ENCODE data around the gene PIK3R2.
A peak's percentile ranks its signal among the peaks of the same experiment; 100 is the strongest.

Gene PIK3R2

DNA sequence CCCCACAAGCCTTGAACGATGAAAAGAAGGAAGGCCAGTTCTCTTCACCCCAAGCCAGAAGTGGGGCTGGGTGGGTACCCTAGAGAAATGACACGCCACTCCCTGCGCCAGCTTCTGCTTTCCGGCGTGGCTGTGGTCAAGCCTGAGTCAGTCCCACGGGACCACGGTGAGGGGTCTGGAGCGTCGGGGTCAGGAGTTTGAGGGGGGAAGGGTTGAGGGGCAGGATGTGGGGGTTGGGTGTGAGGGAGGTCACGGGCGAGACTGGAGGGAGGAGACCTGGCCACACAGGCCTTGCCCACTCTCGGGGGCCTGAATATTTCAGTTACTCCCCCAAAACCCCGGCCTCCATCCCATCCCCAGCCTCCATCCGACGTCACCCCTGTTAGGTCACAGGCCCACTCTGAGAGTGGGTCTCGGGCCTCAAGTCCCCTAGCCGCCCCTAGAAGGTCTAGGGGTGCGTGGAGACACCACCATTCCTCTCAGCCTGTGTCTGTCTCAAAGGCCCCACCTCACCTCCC, 20.1 kb downstream of the PIK3R2 start:
- DNase-seq (ENCODE audit: low read depth in 3 of 3), result no peak

DNA sequence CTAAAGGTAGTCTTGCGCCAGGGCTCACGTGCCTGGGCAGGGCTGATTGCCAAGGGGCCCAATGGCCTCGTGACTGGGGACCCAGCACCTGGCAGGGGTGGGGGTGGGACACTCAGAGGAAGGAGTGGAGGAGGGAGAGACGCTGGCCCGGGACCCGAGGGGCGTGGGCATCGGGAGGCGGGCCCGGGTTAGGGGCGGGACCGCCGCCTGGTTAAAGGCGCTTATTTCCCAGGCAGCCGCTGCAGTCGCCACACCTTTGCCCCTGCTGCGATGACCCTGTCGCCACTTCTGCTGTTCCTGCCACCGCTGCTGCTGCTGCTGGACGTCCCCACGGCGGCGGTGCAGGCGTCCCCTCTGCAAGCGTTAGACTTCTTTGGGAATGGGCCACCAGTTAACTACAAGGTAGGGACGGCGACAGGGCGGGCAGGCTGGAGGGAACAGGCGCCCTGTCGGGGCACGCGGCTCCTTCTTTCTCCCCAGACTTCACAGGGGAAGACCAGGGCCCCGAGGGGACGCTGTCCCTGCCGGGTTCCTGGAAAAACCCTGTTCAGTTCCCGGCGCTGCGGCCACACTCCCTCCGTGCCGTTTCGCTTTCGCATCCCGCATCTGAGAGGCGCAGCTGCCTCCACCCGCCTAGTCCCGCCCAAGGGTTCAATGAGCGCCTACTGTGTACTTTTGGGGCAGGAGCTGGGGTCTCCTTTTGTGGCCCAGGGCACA, 20.8 kb downstream of the PIK3R2 start, which contains the start of gene IFI30:
Gene IFI30, plus strand, starts transcription at position 242 of the 717 bp plus-strand sequence. Its CDS starts 29 bp downstream, at position 271.
- DNase-seq (ENCODE audit: low read depth in 3 of 3), result peak in 2 of 3 experiments; percentile 44 to 46

DNA sequence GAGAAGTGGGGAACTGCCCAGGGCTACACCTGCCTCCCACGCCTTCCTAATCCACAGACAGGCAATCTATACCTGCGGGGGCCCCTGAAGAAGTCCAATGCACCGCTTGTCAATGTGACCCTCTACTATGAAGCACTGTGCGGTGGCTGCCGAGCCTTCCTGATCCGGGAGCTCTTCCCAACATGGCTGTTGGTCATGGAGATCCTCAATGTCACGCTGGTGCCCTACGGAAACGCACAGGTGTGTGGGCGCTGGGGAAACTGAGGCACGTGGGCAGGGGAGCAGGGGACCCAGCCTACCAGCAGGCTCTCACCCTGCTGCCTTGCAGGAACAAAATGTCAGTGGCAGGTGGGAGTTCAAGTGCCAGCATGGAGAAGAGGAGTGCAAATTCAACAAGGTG, 22.0 kb downstream of the PIK3R2 start:
- no peak for DNase-seq (ENCODE audit: low read depth in 3 of 3)

DNA sequence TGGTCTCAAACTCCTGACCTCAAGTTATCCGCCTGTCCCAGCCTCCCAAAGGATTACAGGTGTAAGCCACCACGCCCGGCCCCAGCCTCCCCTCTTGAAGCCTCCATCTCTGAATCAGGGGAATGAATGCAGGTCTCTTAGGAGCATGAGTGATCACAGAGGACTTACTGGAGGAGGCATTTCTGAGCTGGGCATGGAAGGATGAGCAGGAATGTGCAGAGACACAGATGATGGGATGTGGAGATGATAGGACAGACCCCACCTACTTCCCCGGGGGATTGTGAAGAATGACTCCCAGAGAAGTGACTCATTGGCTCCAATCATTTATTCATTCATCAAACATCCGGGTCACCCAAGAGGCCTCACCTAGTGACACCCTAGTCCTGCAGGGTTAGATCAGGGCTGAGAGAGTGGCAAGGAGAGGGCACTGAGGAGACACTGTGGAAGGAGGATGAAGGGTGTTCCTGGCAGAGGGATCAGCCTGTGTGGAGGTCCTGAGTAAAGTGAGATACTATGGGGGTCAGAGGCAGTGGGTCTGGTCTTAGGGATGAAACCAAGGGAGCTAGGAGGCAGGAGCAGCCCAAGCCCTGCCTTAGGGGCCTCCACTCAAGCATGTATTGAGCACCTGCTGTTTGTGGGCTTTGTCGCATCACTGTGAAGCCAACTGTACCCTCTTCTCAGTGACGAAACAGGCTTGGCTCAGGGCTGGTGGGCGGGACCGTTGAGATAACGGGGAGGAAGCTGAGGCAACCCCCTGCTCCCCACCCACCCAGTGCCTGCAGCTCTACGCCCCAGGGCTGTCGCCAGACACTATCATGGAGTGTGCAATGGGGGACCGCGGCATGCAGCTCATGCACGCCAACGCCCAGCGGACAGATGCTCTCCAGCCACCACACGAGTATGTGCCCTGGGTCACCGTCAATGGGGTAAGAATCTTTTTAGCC, 23.7 kb downstream of the PIK3R2 start:
- no peak for DNase-seq (ENCODE audit: low read depth in 3 of 3)

DNA sequence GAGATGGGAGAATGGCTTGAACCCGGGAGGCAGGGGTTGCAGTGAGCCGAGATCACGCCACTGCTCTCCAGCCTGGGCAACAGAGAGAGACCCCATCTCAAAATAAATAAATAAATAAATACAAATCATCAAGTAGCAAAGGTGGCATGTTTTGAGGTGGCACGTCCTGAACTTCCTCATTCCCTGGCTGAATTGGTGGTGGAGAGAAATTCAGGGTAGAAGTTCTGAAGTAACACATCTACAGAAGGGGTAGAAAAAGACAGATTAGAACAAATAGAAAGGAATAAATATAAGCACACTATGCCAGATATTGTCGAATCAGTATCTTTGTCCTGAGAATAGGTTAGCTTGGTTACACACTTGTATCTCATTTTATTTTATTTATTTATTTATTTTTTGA, 27.0 kb downstream of the PIK3R2 start:
- DNase-seq (ENCODE audit: low read depth in 3 of 3), result no peak

DNA sequence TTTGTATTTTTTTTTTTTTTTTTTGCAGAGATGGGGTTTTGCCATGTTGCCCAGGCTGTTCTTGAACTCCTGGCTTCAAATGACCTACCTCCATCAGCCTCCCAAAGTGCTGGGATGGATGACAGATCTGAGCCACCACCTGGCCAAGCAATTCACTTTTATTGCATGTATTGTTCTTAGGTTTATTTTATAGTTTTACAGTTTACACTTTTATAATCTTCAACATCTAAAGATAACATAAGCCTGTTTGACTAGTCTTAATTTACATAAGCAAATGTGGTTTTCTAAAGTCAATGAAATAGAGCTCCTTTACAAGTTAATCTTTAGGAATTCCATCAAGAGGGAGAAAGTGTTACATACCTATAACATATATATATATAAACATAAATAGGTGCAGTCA, 30.6 kb downstream of the PIK3R2 start:
- DNase-seq (ENCODE audit: low read depth in 3 of 3), result no peak

DNA sequence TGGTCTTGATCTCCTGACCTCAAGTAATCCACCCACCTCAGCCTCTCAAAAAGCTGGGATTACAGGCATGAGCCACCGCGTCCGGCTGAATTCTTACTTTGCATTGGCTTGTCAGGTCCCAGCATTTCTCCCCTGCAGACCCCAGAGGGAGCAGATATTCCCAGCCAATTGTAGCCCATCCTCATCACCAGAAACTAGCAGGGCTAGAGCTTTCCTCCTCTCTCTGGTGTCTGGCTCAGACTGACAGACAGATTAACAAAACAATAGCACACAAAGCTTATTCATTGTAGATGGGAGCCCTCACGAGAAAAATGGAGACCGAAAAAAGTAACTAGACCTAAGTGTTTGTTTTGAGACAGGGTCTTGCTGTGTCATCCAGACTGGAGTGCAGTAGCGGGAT, 32.6 kb downstream of the PIK3R2 start:
- no peak for DNase-seq (ENCODE audit: low read depth in 3 of 3)

DNA sequence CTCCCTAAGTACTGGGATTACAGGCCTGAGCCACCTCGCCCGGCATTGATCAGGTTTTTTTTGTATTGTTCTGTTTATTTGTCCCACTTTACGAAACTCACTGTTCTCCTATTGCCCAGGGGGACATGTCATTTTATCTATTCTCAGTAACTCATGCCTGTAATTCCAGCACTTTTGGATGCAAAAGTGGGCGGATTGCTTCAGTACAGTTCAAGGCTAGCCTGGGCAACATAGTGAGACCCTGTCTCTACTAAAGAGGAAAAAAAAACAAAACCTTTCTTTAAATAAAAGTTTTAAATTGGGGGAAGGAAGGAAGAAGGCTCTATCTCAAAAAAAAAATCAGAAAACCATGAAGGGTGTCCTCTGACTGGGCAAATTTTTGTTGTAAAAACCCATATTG, 37.3 kb downstream of the PIK3R2 start:
- DNase-seq (ENCODE audit: low read depth in 3 of 3), result no peak

DNA sequence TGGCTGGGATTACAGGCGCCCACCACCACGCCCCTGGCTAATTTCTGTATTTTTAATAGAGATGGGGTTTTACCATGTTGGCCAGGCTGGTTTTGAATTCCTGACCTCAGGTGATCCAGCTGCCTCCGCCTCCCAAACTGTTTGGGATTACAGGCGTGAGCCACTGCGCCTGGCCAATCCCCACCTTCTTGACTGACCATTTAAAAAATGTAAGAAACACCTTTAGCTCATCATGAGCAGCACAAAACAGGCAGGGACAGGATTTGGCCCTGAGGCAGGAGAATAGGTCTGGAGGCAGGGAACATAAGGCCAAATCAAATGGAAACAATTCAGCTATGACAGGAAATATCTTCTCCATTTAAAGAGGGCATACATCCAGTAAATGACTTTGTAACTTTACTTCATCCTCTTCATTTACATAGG, 38.7 kb downstream of the PIK3R2 start:
- DNase-seq (ENCODE audit: low read depth in 3 of 3), result no peak

DNA sequence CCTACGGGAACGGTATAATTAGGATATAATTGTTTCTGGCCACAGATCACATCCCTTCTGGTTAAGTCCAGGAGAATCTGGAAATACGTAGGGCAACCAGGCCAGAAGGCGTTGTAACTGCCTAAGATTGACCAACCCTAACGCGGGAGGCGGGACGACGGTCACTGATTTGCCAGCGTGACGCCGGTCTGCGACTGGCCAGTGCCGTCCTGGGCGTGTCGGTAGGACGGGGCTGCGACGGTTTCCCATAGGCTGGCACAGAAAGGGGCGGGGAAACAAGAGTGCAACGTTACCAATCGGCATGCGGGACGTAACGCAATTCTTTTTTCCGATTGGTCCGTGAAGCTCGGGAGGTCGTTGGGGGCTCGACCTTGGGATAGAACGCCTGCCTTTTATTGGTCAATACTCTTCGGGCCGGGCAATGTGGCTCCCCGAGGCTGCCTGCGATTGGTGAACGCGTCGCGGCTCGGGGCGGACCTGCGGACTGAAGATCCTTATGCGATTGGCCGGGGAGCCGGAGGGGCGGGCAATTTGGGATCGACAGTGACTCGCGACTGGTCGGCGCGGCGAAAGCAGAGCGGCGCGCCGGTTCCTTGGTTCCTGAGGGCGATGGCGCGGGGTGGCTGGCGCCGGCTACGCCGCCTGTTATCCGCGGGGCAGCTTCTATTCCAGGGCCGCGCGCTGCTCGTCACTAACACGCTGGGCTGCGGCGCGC, 39.9 kb downstream of the PIK3R2 start, which contains the start of gene MPV17L2:
Gene MPV17L2, plus strand, starts transcription at position 546 of the 715 bp plus-strand sequence. Its CDS starts 64 bp downstream, at position 610.
- DNase-seq (ENCODE audit: low read depth in 3 of 3), result peak; percentile 93 to 98 (median 96)

DNA sequence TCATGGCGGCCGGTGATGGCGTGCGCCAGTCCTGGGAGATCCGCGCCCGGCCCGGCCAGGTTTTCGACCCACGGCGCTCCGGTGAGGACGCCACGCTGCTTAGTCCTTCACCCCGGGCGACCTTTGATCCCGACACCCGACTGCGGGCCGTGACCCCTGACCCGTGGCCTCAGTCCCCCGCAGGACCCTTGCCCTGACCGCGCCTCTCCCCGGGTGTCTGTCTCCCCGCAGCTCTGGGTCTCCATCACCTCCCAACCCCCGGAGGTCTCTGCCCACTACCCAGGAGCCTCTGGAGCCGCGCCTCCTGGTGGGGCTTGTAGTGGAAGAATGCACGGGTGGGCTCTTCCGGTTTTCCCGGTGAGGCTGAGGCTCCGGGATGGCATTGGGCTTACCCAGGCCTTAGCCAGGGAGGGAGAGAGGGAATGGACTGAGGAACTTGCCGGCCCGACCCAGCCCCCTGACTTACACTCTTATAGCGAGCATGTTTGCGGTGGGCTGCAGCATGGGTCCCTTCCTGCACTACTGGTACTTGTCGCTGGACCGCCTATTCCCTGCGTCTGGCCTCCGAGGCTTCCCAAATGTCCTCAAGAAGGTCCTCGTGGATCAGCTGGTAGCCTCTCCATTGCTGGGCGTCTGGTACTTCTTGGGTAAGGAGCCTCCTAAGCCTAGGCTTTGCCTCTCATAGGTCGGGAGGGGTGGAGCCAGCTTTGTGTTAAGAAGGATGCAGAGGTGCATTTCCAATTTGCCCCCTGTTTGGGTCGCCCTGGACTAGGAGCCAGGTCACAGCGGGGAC, 40.6 kb downstream of the PIK3R2 start:
- no peak for DNase-seq (ENCODE audit: low read depth in 3 of 3)

DNA sequence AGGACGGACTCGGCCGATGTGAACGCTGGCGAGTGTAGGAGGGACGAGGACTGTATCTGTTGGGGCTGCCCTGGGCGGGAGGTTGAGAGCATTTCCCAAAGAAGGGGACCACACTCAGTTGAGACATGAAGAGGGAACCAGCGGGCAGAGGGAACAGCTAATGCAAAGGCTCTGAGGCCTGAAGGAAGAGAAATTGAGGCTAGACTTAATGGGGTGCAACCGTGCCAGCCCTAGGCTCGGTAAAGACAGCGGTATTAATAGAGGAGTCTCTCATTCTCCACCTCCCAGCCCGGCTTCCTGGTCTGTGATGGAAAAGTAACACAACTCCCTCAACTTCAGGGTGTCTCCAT, 41.2 kb downstream of the PIK3R2 start:
- no peak for DNase-seq (ENCODE audit: low read depth in 3 of 3)

DNA sequence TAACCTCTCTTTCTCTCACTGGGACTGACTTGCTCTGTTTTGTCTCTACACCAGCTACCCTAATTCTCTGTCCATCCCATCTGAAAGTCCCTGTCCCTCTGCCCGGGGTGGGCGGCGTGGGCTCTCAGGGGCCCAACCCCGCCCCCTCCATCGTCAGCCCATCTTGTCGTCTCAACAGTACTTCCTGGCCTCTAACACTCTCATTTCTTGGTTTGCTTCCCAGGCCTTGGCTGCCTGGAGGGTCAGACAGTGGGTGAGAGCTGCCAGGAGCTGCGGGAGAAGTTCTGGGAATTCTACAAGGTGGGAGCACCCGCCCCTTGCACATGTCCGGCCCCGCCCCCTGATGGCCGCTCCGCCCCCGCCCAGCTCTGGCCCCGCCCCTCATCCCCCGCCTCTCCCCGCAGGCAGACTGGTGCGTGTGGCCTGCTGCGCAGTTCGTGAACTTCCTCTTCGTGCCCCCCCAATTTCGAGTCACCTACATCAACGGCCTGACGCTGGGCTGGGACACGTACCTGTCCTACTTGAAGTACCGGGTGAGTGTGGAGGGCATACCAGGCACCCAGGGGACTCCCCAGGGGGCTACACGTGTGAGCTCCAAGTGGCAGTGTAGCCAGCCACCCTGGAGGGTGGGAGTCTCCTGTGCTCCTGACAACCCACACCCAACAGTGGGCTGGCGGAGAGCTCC, 41.7 kb downstream of the PIK3R2 start:
- no peak for DNase-seq (ENCODE audit: low read depth in 3 of 3)

DNA sequence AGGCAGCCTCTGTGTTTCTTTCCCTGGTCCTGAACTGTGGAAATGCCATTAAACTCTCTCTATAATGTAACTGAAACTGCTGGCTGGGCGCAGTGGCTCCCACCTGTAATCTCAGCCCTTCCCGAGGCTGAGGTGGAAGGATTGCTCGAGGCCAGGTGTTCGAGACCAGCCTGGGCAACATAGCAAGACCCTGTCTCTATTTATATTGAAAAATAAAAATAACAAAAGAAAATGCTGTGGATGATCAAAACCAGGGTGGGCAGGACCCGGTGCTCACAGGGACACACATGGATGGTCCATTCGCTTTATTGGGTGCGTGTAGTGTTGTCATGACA, 43.5 kb downstream of the PIK3R2 start:
- DNase-seq (ENCODE audit: low read depth in 3 of 3), result no peak

DNA sequence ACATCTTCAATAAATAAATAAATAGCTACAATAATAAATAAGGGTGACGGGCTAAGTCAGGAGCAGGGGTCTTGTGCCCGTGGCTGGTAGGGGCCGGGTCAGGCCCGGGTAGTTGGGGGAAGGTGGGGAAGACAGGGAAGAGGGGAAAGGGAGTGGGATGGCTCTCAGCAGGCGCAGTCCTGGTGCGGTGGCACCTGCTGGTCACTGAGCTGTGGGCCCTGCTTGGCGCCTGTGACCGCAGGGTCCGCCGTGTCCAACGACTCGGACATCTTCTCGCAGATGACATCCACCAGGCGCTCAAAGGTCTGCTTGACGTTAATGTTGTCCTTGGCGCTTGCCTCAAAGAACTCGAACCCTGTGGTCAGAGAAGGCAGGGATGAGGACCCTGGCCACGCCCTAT, 44.3 kb downstream of the PIK3R2 start:
- no peak for DNase-seq (ENCODE audit: low read depth in 3 of 3)

DNA sequence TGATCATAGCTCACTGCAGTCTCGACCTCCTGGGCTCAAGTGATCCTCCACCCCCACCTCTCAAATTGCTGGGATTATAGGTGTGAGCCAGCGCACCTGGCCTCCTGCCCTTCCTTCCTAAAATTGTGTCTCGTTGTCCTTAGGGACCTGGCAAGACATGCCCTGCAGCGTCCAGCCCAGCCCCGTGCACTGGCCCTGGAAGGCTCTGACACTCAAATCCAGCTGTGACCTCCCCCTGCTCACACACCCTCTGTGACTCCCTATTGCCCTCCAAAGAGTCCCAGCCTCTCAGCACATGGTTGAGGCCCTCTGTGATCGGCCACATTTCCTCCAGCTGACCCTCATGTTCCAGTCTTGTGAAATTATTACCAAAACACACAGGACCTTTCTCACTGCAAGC, 45.0 kb downstream of the PIK3R2 start:
- no peak for DNase-seq (ENCODE audit: low read depth in 3 of 3)

DNA sequence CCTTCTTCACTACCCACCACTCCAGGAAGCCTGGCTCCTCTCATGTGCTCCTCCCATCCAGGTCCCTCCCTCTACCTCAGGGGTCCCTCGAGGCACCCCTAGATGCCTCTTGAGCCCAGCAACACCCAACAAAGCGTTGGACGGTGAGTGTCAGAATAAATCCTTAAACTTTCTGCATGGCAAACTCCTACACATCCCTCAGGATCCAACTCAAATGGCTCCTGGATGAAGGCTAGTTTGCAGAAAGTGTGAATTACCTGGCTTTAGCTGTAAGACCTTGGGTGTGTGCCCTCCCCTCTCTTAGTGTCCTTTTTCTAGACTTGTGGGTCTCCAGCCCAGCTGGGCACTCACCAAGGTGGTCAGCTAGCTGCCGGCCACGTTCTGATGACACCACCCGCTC, 45.4 kb downstream of the PIK3R2 start:
- no peak for DNase-seq (ENCODE audit: low read depth in 3 of 3)

DNA sequence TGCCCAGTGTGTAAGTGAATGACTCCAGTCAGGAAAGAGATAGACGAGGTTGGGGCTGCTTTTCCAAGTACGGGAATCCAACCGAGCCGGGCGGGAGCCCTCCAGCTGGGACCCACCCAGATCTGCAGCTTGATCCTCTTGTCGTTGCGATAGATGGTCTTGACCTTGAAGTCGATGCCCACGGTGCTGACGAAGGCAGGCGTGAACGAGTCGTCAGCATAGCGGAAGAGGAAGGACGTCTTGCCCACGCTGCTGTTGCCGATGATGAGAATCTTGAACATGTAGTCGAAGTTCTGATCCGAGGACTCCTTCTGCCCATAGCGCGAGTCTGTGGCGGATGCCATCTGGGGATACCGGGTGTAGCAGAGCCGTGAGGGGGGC, 49.4 kb downstream of the PIK3R2 start:
- no peak for DNase-seq (ENCODE audit: low read depth in 3 of 3)

DNA sequence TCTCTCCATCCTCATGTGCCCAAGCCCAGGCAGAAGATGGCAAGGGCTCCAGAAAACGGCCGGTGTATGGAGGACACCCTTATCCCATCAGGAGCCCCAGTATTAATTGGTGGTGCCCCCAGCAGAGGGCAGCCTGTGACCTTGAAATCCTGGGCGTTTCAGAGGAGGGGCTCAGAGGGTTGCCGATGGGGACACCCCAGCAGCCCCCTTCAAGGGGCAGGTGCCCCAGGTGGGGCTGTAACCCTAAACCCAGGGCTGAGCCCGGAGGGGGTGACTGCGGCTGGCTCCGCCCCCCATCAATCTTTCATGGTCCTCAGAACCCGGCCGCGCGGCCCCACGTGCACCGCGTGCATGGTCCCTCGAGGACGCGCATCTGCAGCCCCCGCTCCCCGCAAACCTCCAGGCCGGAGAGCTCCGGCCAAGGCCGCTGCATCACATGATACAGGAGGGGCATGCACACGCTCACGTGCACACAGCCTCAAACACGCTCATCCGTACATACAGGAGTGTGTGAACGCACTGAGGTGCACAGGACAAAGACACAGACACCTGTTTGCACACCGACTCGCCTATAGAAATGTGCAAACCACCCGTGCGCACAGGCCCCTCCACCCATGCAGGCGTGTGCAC, 49.9 kb downstream of the PIK3R2 start:
- no peak for DNase-seq (ENCODE audit: low read depth in 3 of 3)

DNA sequence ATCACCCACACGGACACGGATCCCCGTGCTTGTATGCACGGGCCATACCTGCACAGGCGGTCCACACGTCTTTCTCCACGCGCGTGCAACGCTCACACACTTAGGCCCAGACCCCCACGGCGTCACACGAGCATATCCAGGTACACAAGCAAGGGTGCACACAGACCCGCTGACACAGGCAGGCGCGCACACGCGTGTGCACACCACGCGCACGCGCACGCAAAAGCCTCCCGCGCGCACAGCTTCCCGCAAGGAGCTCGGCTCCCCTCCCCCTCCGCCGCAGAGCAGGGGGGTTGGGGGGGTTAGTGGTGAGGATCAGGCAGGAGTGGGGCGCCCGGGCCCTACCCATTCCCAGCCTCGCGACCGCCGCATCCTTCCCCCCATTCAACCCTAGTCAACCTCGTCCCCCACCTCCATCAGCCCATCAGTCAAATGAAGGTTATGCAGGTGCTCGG, 50.5 kb downstream of the PIK3R2 start:
- DNase-seq (ENCODE audit: low read depth in 3 of 3), result no peak
